ENCODE measurements around the gene FXYD1. TPM values are rescaled to one million over a fixed set of nuclear protein-coding genes. Genes with fewer than 3 reads are reported as not detected.

The FXYD1 gene
- total and polyA plus RNA-seq, 4 donors = 5.7 to 37.6 (median 22.7) TPM

GRCh38 chr19:35114353-35115176, 24.1 kb upstream of the FXYD1 start:
- no peaks in the 10 kb centered on the region for H3K9me3 ChIP-seq (ENCODE audit: control insufficient read depth in 4 of 4, insufficient read depth in 3 of 4, low read length in 3 of 4)
- H3K36me3 ChIP-seq (ENCODE audit: control insufficient read depth in 4 of 4, insufficient read depth in 4 of 4, low read length in 4 of 4) = no peaks in the 10 kb centered on the region
- no peaks in the 10 kb centered on the region for H3K27me3 ChIP-seq (ENCODE audit: control insufficient read depth in 3 of 3, insufficient read depth in 3 of 3, low read length in 2 of 3)
- H3K4me3 ChIP-seq = no peak overlapping the region
- peaks cover 0 to 13% (median 3%) of the 10 kb centered on the region in 5 donors for H3K4me1 ChIP-seq (ENCODE audit: control insufficient read depth in 5 of 5, insufficient read depth in 5 of 5, low read length in 5 of 5)
- peak overlapping the region; percentile 24 to 39 for H3K9ac ChIP-seq (ENCODE audit: insufficient read depth in 1 of 2, low read length in 2 of 2)
- peak; percentile 74 for TF ChIP-seq CTCF (IDR thresholded peaks at IDR 0.05; ENCODE audit: control extremely low read depth, extremely low read depth)
- H3K27ac ChIP-seq (ENCODE audit: low read depth in 1 of 2, low read length in 1 of 2) = peak overlapping the region in 1 of 2 donors; percentile 63
- ATAC-seq (ENCODE audit: insufficient read depth, low FRiP score) (peak; percentile 61), DNase-seq (peak; percentile 85 to 88 (median 86))
- 7 to 9% methylated on average over 23 of the region's 23 CpGs for WGBS, 2 donors

DNA sequence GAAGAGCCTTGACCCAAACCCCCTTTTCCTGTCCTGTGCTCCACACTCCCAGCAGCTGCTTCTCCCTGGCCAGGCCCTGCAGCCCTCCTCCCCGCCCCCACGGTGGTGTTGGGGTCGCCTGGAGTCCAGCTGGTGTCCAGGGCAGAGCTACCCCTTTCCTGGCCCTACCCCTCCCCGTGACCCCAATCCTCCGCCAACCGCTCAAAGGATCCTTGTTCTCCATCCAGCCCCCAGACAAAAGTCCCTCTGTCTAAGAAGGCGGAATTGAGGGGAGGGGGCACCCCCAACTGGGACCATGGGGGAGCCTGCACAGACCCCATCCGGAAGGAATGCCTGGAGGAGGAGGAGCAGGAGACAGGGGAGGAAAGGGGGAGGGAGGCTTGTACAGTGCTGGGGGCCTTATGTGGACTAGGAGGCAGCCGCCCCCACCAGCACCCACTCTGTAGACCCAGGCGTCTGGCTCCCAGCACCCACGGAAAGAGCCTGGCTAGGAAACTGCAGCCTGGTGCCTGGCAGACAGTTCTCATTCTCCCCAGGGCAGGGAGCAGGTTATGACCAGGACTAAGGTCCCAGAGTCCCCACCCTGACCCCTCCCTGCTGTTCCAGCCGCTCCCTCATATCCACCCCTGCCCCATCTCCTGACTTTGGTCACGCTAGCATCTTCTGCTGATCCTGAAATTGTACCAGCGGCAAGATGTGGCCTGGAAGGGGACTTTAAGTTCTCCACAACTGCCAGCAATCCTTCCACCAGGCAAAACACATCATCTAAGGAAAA, 23.3 kb upstream of the FXYD1 start, which contains the start of gene FXYD3:
Gene FXYD3 (plus strand): TSS at position 647 of the 775 bp plus-strand sequence. CDS start 3,554 bp downstream, outside the sequence.
- no peaks in the 10 kb centered on the region for H3K9me3 ChIP-seq (ENCODE audit: control insufficient read depth in 4 of 4, insufficient read depth in 3 of 4, low read length in 3 of 4)
- H3K27ac ChIP-seq (ENCODE audit: low read depth in 1 of 2, low read length in 1 of 2) = peak within 1 kb of the TSS in 1 of 2 donors; percentile 65
- H3K4me1 ChIP-seq (ENCODE audit: control insufficient read depth in 5 of 5, insufficient read depth in 5 of 5, low read length in 5 of 5) = peaks cover 0 to 13% (median 2%) of the 10 kb centered on the region in 5 donors
- H3K9ac ChIP-seq (ENCODE audit: insufficient read depth in 1 of 2, low read length in 2 of 2) = peak within 1 kb of the TSS; percentile 24 to 39
- H3K27me3 ChIP-seq (ENCODE audit: control insufficient read depth in 3 of 3, insufficient read depth in 3 of 3, low read length in 2 of 3) = no peaks in the 10 kb centered on the region
- H3K4me3 ChIP-seq = peak within 1 kb of the TSS; percentile 6
- WGBS, 2 donors = 62 to 71% methylated on average over 14 of the region's 14 CpGs
- ATAC-seq (ENCODE audit: insufficient read depth, low FRiP score) = no peak
- TF ChIP-seq CTCF (IDR thresholded peaks at IDR 0.05; ENCODE audit: control extremely low read depth, extremely low read depth) = no peak
- no peaks in the 10 kb centered on the region for H3K36me3 ChIP-seq (ENCODE audit: control insufficient read depth in 4 of 4, insufficient read depth in 4 of 4, low read length in 4 of 4)
- peak; percentile 25 to 47 (median 34) for DNase-seq

DNA sequence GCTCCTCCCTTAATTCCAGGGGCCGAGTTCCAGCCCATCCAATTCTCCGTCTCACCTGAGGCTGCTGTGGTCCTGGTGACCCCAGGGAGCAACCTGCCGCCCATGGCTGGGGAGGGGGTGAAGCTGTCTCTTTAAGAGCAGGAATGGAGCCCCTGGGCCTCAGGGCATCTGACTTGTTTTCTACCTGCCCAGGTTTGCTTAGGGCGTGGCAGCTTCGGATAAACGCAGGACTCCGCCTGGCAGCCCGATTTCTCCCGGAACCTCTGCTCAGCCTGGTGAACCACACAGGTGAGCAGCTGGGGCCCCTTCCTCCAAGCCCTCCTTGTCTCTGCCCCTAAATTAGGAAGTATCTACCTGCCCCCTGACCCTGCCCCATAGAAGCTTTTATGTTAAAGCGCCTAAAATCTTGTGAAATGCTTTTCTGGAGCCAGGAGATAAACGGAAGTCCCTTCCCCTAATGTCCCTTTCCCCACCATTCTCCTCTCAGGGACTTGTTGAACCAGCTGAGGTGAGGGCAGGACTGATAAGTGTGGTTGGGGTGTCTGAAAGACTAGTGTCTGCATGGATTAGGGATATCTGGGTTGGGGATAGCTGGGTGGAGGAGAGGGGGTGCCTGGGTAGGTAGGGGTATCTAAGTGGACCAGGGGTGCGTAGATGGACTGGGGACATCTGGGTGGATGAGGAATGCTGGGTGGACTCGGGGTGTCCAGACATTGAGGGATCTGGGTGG, 22.4 kb upstream of the FXYD1 start:
- ATAC-seq (ENCODE audit: insufficient read depth, low FRiP score) (no peak), DNase-seq (no peak)
- Histone ChIP-seq H3K27ac (ENCODE audit: low read depth in 1 of 2, low read length in 1 of 2) (peak overlapping the region in 1 of 2 donors; percentile 65), H3K9me3 (ENCODE audit: control insufficient read depth in 4 of 4, insufficient read depth in 3 of 4, low read length in 3 of 4) (no peaks in the 10 kb centered on the region), H3K36me3 (ENCODE audit: control insufficient read depth in 4 of 4, insufficient read depth in 4 of 4, low read length in 4 of 4) (no peaks in the 10 kb centered on the region), H3K27me3 (ENCODE audit: control insufficient read depth in 3 of 3, insufficient read depth in 3 of 3, low read length in 2 of 3) (no peaks in the 10 kb centered on the region), H3K9ac (ENCODE audit: insufficient read depth in 1 of 2, low read length in 2 of 2) (no peak overlapping the region), H3K4me1 (ENCODE audit: control insufficient read depth in 5 of 5, insufficient read depth in 5 of 5, low read length in 5 of 5) (peaks cover 0 to 13% (median 0%) of the 10 kb centered on the region in 5 donors), H3K4me3 (peak overlapping the region; percentile 6)
- no peak for TF ChIP-seq CTCF (IDR thresholded peaks at IDR 0.05; ENCODE audit: control extremely low read depth, extremely low read depth)
- 70 to 85% methylated on average over 13 of the region's 13 CpGs for WGBS, 2 donors

All from lung (tissue), 12 donors.